ENCODE measurements around the gene SEMA4C.

SEMA4C gene

DNA sequence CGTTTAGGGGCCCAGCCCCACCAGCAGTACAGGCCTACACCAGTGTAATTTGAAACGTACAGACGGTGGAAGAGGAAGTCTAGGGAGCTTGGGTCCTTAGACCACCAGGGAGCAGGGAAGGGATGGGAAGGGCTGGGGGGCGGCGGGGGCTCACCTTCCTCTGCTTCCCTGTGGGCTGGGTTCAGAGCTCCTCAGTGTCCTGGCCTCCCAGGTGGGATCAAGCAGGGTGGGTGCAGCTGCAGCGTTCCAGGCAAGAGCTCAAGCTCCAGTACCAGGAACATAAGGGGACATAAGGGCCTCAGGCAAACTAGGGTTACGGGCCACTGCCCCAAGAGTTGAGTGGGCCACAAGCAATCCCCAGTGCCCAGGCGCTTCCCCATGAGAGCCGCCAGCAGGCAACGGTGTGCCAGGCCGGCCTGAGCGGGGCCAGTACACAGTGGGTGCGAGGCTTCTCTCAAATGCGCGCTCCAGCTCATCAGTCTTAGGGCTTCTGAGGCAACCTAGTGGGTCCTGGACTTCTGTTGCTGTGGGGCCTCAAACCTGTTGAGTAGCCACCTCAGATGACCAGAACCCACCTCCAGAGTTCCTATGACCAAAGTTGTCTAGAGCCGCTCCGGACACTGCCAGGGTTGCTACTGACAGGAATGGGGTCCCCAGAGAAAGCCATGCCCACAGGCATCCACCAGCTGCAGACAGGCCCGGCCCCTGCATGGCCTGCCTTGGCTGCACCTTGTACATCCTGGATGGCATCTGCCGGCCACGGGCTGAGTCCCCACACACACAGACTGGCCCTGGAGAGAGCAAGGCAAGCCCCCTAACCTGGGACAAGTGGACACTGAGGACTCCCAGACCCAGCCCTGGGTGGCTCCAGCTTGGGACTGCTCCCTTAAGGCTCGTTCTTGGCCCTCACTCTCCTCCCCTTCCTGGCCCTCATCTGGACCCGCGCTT is 31.3 kb downstream of the SEMA4C start:
- no peak for DNase-seq (ENCODE audit: low read depth in 1 of 2, low spot score in 1 of 2)
- TF ChIP-seq SPI1 (IDR thresholded peaks at IDR 0.05; ENCODE audit: borderline replicate concordance, low read depth), result no peak
- TF ChIP-seq, protein P1, sequence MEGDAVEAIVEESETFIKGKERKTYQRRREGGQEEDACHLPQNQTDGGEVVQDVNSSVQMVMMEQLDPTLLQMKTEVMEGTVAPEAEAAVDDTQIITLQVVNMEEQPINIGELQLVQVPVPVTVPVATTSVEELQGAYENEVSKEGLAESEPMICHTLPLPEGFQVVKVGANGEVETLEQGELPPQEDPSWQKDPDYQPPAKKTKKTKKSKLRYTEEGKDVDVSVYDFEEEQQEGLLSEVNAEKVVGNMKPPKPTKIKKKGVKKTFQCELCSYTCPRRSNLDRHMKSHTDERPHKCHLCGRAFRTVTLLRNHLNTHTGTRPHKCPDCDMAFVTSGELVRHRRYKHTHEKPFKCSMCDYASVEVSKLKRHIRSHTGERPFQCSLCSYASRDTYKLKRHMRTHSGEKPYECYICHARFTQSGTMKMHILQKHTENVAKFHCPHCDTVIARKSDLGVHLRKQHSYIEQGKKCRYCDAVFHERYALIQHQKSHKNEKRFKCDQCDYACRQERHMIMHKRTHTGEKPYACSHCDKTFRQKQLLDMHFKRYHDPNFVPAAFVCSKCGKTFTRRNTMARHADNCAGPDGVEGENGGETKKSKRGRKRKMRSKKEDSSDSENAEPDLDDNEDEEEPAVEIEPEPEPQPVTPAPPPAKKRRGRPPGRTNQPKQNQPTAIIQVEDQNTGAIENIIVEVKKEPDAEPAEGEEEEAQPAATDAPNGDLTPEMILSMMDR (IDR thresholded peaks at IDR 0.05; ENCODE audit: insufficient read depth, low read length), result no peak
- no peak for TF ChIP-seq GABPA (IDR thresholded peaks at IDR 0.05; ENCODE audit: low read depth)
- no peak for TF ChIP-seq REST (IDR thresholded peaks at IDR 0.05; ENCODE audit: insufficient replicate concordance, low read depth)
- TF ChIP-seq POLR2AphosphoS5 (IDR thresholded peaks at IDR 0.05; ENCODE audit: low read depth), result no peak
- no peak overlapping the region for H3K4me3 ChIP-seq (replicated peaks; ENCODE audit: insufficient read depth, low read length)
- H3K27me3 ChIP-seq (ENCODE audit: insufficient read depth, poor library complexity, severe bottlenecking), result no peaks in the 10 kb centered on the region
- H3K27ac ChIP-seq (replicated peaks), result no peak overlapping the region

- no peak overlapping the region for H3K4me3 ChIP-seq (replicated peaks; ENCODE audit: insufficient read depth, low read length)
- no peak overlapping the region for H3K27ac ChIP-seq (replicated peaks)
- no peak for DNase-seq (ENCODE audit: low read depth in 1 of 2, low spot score in 1 of 2)
- no peaks in the 10 kb centered on the region for H3K27me3 ChIP-seq (ENCODE audit: insufficient read depth, poor library complexity, severe bottlenecking)
- TF ChIP-seq, protein P1 (IDR thresholded peaks at IDR 0.05; ENCODE audit: insufficient read depth, low read length), result no peak
- TF ChIP-seq SPI1 (IDR thresholded peaks at IDR 0.05; ENCODE audit: borderline replicate concordance, low read depth), result no peak
- no peak for TF ChIP-seq GABPA (IDR thresholded peaks at IDR 0.05; ENCODE audit: low read depth)
- TF ChIP-seq POLR2AphosphoS5 (IDR thresholded peaks at IDR 0.05; ENCODE audit: low read depth), result no peak
- no peak for TF ChIP-seq REST (IDR thresholded peaks at IDR 0.05; ENCODE audit: insufficient replicate concordance, low read depth)
Observed at GRCh38 chr2:96837575-96837974, 32.3 kb downstream of the SEMA4C start.

GRCh38 chr2:96835830-96836229 is 34.0 kb downstream of the SEMA4C start:
- TF ChIP-seq, protein P1 (IDR thresholded peaks at IDR 0.05; ENCODE audit: insufficient read depth, low read length), result no peak
- TF ChIP-seq REST (IDR thresholded peaks at IDR 0.05; ENCODE audit: insufficient replicate concordance, low read depth) (no peak), POLR2AphosphoS5 (IDR thresholded peaks at IDR 0.05; ENCODE audit: low read depth) (no peak), GABPA (IDR thresholded peaks at IDR 0.05; ENCODE audit: low read depth) (no peak), SPI1 (IDR thresholded peaks at IDR 0.05; ENCODE audit: borderline replicate concordance, low read depth) (no peak)
- no peak for DNase-seq (ENCODE audit: low read depth in 1 of 2, low spot score in 1 of 2)

More at GRCh38 chr2:96835830-96836229, 34.0 kb downstream of the SEMA4C start:
- Histone ChIP-seq H3K27ac (replicated peaks) (no peak overlapping the region), H3K27me3 (ENCODE audit: insufficient read depth, poor library complexity, severe bottlenecking) (no peaks in the 10 kb centered on the region), H3K4me3 (replicated peaks; ENCODE audit: insufficient read depth, low read length) (no peak overlapping the region)
